ENCODE measurements around the gene RIOX2.

DNA sequence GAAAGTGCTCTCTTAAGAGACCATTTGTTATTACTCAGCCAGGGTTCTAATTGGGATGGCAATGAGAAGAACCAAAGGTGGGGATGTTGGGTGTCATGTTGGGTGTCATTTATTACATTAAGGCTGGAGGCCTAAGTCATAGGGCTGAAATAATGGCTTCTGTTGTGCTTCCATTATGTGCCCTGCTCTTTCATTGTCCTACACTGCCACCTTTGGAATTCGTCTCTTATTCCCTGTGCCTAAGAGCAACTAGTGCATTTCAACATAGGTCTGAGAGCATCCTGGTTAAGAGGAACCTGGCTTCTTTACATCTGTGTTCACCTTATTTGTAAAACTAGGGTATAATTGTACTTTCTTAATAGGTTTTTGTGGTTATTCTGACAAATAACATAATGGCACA is 32.2 kb downstream of the RIOX2 start:
- TF ChIP-seq, protein P1, sequence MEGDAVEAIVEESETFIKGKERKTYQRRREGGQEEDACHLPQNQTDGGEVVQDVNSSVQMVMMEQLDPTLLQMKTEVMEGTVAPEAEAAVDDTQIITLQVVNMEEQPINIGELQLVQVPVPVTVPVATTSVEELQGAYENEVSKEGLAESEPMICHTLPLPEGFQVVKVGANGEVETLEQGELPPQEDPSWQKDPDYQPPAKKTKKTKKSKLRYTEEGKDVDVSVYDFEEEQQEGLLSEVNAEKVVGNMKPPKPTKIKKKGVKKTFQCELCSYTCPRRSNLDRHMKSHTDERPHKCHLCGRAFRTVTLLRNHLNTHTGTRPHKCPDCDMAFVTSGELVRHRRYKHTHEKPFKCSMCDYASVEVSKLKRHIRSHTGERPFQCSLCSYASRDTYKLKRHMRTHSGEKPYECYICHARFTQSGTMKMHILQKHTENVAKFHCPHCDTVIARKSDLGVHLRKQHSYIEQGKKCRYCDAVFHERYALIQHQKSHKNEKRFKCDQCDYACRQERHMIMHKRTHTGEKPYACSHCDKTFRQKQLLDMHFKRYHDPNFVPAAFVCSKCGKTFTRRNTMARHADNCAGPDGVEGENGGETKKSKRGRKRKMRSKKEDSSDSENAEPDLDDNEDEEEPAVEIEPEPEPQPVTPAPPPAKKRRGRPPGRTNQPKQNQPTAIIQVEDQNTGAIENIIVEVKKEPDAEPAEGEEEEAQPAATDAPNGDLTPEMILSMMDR (optimal IDR thresholded peaks at IDR 0.05 in 1 of 3, IDR thresholded peaks at IDR 0.05 in 1 of 3, conservative IDR thresholded peaks at IDR 0.05 in 1 of 3; ENCODE audit: extremely low read depth in 1 of 3, insufficient read depth in 2 of 3, low read length in 3 of 3): peak in 1 of 3 experiments; percentile 36
- no peak for TF ChIP-seq EZH2 (IDR thresholded peaks at IDR 0.05; ENCODE audit: low read length)
